SK-N-SH (cell line): Measurements from ENCODE around the gene PBOV1.

Experiments
- CTCF ChIP-seq: fragments of 200-600 bp; sonication (generic); IDR thresholded peaks from 2 replicates; pipeline ENCODE4 v1.6.1; 2017; ENCODE audit warnings: antibody characterized with exemption, mild to moderate bottlenecking, moderate library complexity
- EP300 ChIP-seq, 2 experiments: IDR thresholded peaks; 2 replicates each; pipeline versions ENCODE4 v1.4.0 to v1.6.1; 2012; ENCODE audit warnings: borderline replicate concordance in 1 of 2, low read depth in 1 of 2, low read length in 1 of 2
- EZH2phosphoT487 ChIP-seq: fragments of 200-600 bp; sonication (generic); IDR thresholded peaks from 2 replicates; pipeline ENCODE4 v1.6.1; 2017; ENCODE audit warnings: low read depth, mixed run types, mild to moderate bottlenecking, antibody characterized with exemption, moderate library complexity, borderline replicate concordance
- FOSL2 ChIP-seq: IDR thresholded peaks from 2 replicates; pipeline ENCODE4 v1.4.0; 2012; ENCODE audit warnings: low read depth, mild to moderate bottlenecking, moderate library complexity, borderline replicate concordance
- FOXJ3 ChIP-seq: sonication (generic); formaldehyde crosslinking; IDR thresholded peaks from 2 replicates; pipeline ENCODE4 v1.5.1; 2020; ENCODE audit warnings: mild to moderate bottlenecking, missing genetic modification reagents
- FOXM1 ChIP-seq: IDR thresholded peaks from 2 replicates; pipeline ENCODE4 v1.4.0; 2012; ENCODE audit warnings: low read depth, mild to moderate bottlenecking
- GABPA ChIP-seq: IDR thresholded peaks from 2 replicates; pipeline ENCODE4 v1.4.0; 2012; ENCODE audit warnings: low read depth, mild to moderate bottlenecking
- GATA2 ChIP-seq: sonication (generic); formaldehyde crosslinking; IDR thresholded peaks from 2 replicates; pipeline ENCODE4 v1.5.0; 2020; ENCODE audit warnings: mild to moderate bottlenecking, missing genetic modification reagents
- POLR2AphosphoS5 ChIP-seq: IDR thresholded peaks from 2 replicates; pipeline ENCODE4 v1.6.1; 2012; ENCODE audit warnings: low read depth, low read length
- USF2 ChIP-seq: fragments of 150-350 bp; IDR thresholded peaks from 2 replicates; pipeline ENCODE4 v1.6.1; 2017; ENCODE audit warnings: antibody characterized with exemption, low read length, low read depth, borderline replicate concordance

DNA sequence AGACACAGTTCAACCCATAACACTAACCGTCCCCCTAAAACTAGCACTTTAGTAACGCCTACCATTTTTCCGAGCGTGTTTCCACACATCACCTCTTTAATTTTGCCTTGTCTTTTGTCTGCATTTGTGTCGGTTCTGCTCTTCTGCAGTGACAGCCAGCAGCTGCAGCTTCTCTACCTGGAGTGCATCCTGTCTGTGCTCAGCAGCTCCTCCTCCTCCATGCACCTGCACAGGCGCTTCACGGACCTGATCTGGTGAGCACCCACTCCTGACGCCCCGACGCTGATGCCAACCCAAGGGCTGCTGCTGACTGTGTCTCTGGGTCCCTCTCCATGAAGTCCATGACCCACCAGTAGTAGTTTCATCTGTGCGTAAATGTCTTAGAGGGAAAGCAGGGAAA lies 35.4 kb upstream of the PBOV1 start:
- TF ChIP-seq CTCF (no peak), FOXM1 (no peak), FOSL2 (no peak), EP300 (IDR thresholded peaks at IDR 0.05; ENCODE audit: borderline replicate concordance in 1 of 2, low read depth in 1 of 2, low read length in 1 of 2) (no peak), GATA2 (no peak), USF2 (no peak), POLR2AphosphoS5 (no peak), EZH2phosphoT487 (no peak), GABPA (no peak), FOXJ3 (CRISPR knock-in tag) (no peak)
